Measurements from ENCODE around the gene SERGEF.

SERGEF gene

DNA sequence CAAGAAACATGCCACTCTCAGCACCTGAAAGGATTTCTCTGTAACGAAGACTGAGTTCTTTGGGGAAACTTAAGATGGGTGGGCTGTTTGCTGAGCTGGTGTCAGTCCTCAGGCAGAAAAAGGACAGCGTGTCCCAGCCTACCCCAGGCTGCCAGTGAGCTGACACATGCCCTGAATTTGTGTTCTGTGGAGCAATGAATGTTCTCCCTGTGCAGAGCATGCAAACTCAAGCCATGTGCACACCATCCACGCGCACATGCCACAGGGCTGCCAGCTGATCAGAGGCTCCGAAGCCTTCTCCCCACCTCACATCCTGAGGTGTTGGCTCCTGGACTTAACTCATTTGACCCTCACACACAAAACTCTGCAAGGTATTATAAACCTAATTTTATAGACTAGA, 173.4 kb downstream of the SERGEF start:
- Histone ChIP-seq H4K20me1 (ENCODE audit: low read depth, low read length) (no peaks in the 10 kb centered on the region), H3K4me3 (ENCODE audit: insufficient read depth, low read length, poor library complexity, severe bottlenecking) (no peak overlapping the region), H3K4me2 (ENCODE audit: low read depth, low read length, poor library complexity, severe bottlenecking) (no peak overlapping the region), H3K79me2 (ENCODE audit: insufficient read depth, low read length) (no peaks in the 10 kb centered on the region), H3K27me3 (ENCODE audit: low read length) (no peaks in the 10 kb centered on the region), H3K36me3 (ENCODE audit: low read length) (no peaks in the 10 kb centered on the region), H3F3A (ENCODE audit: insufficient read depth) (no peaks in the 10 kb centered on the region), H3K9ac (ENCODE audit: low read length) (no peak overlapping the region), H3K9me2 (replicated peaks; ENCODE audit: insufficient read depth, low read length) (no peaks in the 10 kb centered on the region), H3K27ac (ENCODE audit: low read depth, low read length) (no peak overlapping the region), H3K9me3 (ENCODE audit: insufficient read depth, low read length) (no peaks in the 10 kb centered on the region), H2AFZ (ENCODE audit: low read depth, low read length, severe bottlenecking) (no peak overlapping the region)
- TF ChIP-seq EZH2phosphoT487 (conservative IDR thresholded peaks at IDR 0.05; ENCODE audit: low read length) = no peak
- no peak for TF ChIP-seq CTCF (IDR thresholded peaks at IDR 0.05; ENCODE audit: insufficient read depth, low read length, poor library complexity, severe bottlenecking)

DNA sequence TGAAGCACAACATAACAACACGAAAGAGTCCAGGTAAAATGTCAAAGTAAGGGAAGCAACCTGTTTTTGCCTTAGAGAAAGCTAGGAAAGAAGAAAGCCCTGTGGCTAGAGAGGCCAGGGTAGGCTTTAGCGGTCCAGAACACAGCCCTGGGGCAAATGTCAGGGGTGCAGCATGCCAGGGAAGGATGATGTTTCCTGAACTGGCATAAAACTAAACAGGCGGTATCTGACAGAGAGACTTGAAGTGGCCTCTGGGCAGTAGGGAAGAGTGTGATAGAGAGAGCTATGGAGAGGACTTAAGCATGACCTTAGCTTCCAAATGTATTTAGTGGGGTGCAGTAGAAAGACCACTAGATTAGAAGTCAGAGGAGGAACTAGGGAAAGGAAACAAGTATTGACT, 174.7 kb downstream of the SERGEF start:
- Histone ChIP-seq H3K4me2 (ENCODE audit: low read depth, low read length, poor library complexity, severe bottlenecking) (no peak overlapping the region), H3K9ac (ENCODE audit: low read length) (no peak overlapping the region), H4K20me1 (ENCODE audit: low read depth, low read length) (no peaks in the 10 kb centered on the region), H3K4me3 (ENCODE audit: insufficient read depth, low read length, poor library complexity, severe bottlenecking) (no peak overlapping the region), H3K79me2 (ENCODE audit: insufficient read depth, low read length) (no peaks in the 10 kb centered on the region), H3K9me3 (ENCODE audit: insufficient read depth, low read length) (no peaks in the 10 kb centered on the region), H3K27me3 (ENCODE audit: low read length) (no peaks in the 10 kb centered on the region), H3K9me2 (replicated peaks; ENCODE audit: insufficient read depth, low read length) (no peaks in the 10 kb centered on the region), H3K27ac (ENCODE audit: low read depth, low read length) (no peak overlapping the region), H3K36me3 (ENCODE audit: low read length) (no peaks in the 10 kb centered on the region), H2AFZ (ENCODE audit: low read depth, low read length, severe bottlenecking) (no peak overlapping the region), H3F3A (ENCODE audit: insufficient read depth) (no peaks in the 10 kb centered on the region)
- no peak for TF ChIP-seq EZH2phosphoT487 (conservative IDR thresholded peaks at IDR 0.05; ENCODE audit: low read length)
- TF ChIP-seq CTCF (IDR thresholded peaks at IDR 0.05; ENCODE audit: insufficient read depth, low read length, poor library complexity, severe bottlenecking) = no peak

GRCh38 chr11:17831883-17832282, 181.0 kb downstream of the SERGEF start:
- Histone ChIP-seq H3K36me3 (ENCODE audit: low read length) (no peaks in the 10 kb centered on the region), H2AFZ (ENCODE audit: low read depth, low read length, severe bottlenecking) (no peak overlapping the region), H3K9me3 (ENCODE audit: insufficient read depth, low read length) (no peaks in the 10 kb centered on the region), H3K4me2 (ENCODE audit: low read depth, low read length, poor library complexity, severe bottlenecking) (no peak overlapping the region), H3K4me3 (ENCODE audit: insufficient read depth, low read length, poor library complexity, severe bottlenecking) (no peak overlapping the region), H3F3A (ENCODE audit: insufficient read depth) (no peaks in the 10 kb centered on the region), H3K9me2 (replicated peaks; ENCODE audit: insufficient read depth, low read length) (no peaks in the 10 kb centered on the region), H4K20me1 (ENCODE audit: low read depth, low read length) (no peaks in the 10 kb centered on the region; the same call in 1 of the 2 replicates), H3K27me3 (ENCODE audit: low read length) (no peaks in the 10 kb centered on the region), H3K9ac (ENCODE audit: low read length) (no peak overlapping the region), H3K27ac (ENCODE audit: low read depth, low read length) (no peak overlapping the region), H3K79me2 (ENCODE audit: insufficient read depth, low read length) (no peaks in the 10 kb centered on the region)
- TF ChIP-seq EZH2phosphoT487 (conservative IDR thresholded peaks at IDR 0.05; ENCODE audit: low read length) = no peak
- no peak for TF ChIP-seq CTCF (IDR thresholded peaks at IDR 0.05; ENCODE audit: insufficient read depth, low read length, poor library complexity, severe bottlenecking)
